Mucosa of descending colon (tissue), 3 donors: ENCODE measurements around the gene WWP2. TPM values are rescaled to one million over a fixed set of nuclear protein-coding genes. Genes with fewer than 3 reads are reported as not detected.

Experiments used
- ATAC-seq: fragments of 200-7000 bp; cut with Tn5 transposase; one replicate; pipeline ENCODE4 v1.9.1; 2020; ENCODE audit warnings: mild to moderate bottlenecking, moderate library complexity
- DNase-seq, 3 donors: peaks; one replicate each; pipeline ENCODE4 v3.0.0-alpha.2; 2020
- H3K36me3 ChIP-seq: fragments of 200-600 bp; one replicate; pipeline ENCODE4 v1.8.0; 2021; ENCODE audit warnings: low read depth, mild to moderate bottlenecking
- H3K4me1 ChIP-seq: fragments of 200-600 bp; one replicate; pipeline ENCODE4 v1.8.0; 2021; ENCODE audit warnings: low read depth, mild to moderate bottlenecking
- H3K4me3 ChIP-seq: fragments of 200-600 bp; one replicate; pipeline ENCODE4 v1.8.0; 2021; ENCODE audit warnings: mild to moderate bottlenecking
- H3K9me3 ChIP-seq: fragments of 200-600 bp; one replicate; pipeline ENCODE4 v1.8.0; 2021; ENCODE audit warnings: mild to moderate bottlenecking
- CTCF ChIP-seq: fragments of 200-600 bp; IDR thresholded peaks from one replicate; pipeline ENCODE4 v1.8.0; 2022; ENCODE audit warnings: antibody characterized with exemption, mild to moderate bottlenecking
- intact Hi-C, 2 donors: fragments of 100-400 bp; cut with DNase I in 1 of 2; cut with micrococcal nuclease in 1 of 2; formaldehyde crosslinking; loops; one replicate each; pipeline versions ENCODE4 v1.11.0 to v1.11.1; 2022; cut with DNase I, micrococcal nuclease
- total RNA-seq, 3 donors: library from RNA; stranded (reverse); fragmentation: NEBNext Ultra II Directional in 2 of 3; extraction: Animal tissue kit (Norgen Biotek cat#: 25700) in 2 of 3; gene quantifications; one replicate each; pipeline versions ENCODE4 v1.2.1 to v1.2.4, GENCODE V29; 2021 to 2023
- donor health status: DM: no; HTN: no; CAD: no; lungs with moderate emphysema.
- donor health status: DM: no; HTN: no; CAD: no.
- donor health status: DM: no; HTN: yes; CAD: no.

WWP2 gene
- total RNA-seq, 3 donors from 2014 or later = 70.2 to 110 (median 94.2) TPM

- no peak for ATAC-seq
- no peak for TF ChIP-seq CTCF
- no peaks in the 10 kb centered on the region for H3K9me3 ChIP-seq
- H3K36me3 ChIP-seq = no peaks in the 10 kb centered on the region
- H3K4me1 ChIP-seq = peaks cover 7% of the 10 kb centered on the region
- H3K4me3 ChIP-seq = no peak overlapping the region
- intact Hi-C loops = no loop called here
- no peak for DNase-seq
Observed at GRCh38 chr16:69893106-69893505, 131.0 kb downstream of the WWP2 start.

GRCh38 chr16:69894676-69895075 lies 132.5 kb downstream of the WWP2 start:
- ATAC-seq (no peak), DNase-seq (no peak)
- intact Hi-C loops = no loop called here
- Histone ChIP-seq H3K4me1 (peaks cover 7% of the 10 kb centered on the region), H3K4me3 (no peak overlapping the region), H3K36me3 (no peaks in the 10 kb centered on the region), H3K9me3 (no peaks in the 10 kb centered on the region)
- TF ChIP-seq CTCF = no peak

- intact Hi-C loops = no loop called here
- no peak for DNase-seq
- Histone ChIP-seq H3K4me1 (no peaks in the 10 kb centered on the region), H3K4me3 (no peak overlapping the region), H3K36me3 (no peaks in the 10 kb centered on the region), H3K9me3 (no peaks in the 10 kb centered on the region)
- TF ChIP-seq CTCF = no peak
- ATAC-seq = no peak
Observed at GRCh38 chr16:69903865-69904415, 141.8 kb downstream of the WWP2 start.

- no peaks in the 10 kb centered on the region for H3K9me3 ChIP-seq
- DNase-seq = peak in 2 of 3 donors; percentile 42 to 43
- ATAC-seq = peak; percentile 96
- no peaks in the 10 kb centered on the region for H3K36me3 ChIP-seq
- no peaks in the 10 kb centered on the region for H3K4me1 ChIP-seq
- intact Hi-C loops = no loop called here
- H3K4me3 ChIP-seq = no peak overlapping the region
- TF ChIP-seq CTCF = no peak
Observed at GRCh38 chr16:69904495-69905170, 142.5 kb downstream of the WWP2 start.

GRCh38 chr16:69905171-69905555 lies 143.0 kb downstream of the WWP2 start:
- DNase-seq = no peak
- no peak for TF ChIP-seq CTCF
- H3K4me1 ChIP-seq = no peaks in the 10 kb centered on the region
- intact Hi-C loops = no loop called here
- H3K9me3 ChIP-seq = no peaks in the 10 kb centered on the region
- H3K4me3 ChIP-seq = no peak overlapping the region
- H3K36me3 ChIP-seq = no peaks in the 10 kb centered on the region
- no peak for ATAC-seq
